Stimulated activated CD4-positive, alpha-beta T cell treated with anti-CD3 and anti-CD28 coated beads, TNF-alpha, amount 100 ng/mL, for 1 hour (primary cell): ENCODE data around the gene CARD19.
A peak's percentile ranks its signal among the peaks of the same experiment; 100 is the strongest.

ENCODE experiments used
- DNase-seq, 3 donors: peaks; one replicate each; pipeline ENCODE4 v3.0.0-alpha.2; 2020; ENCODE audit warnings: low read depth in 3 of 3, low spot score in 1 of 3

CARD19 gene

GRCh38 chr9:93086447-93087224, 9.4 kb upstream of the CARD19 start:
- DNase-seq = no peak

GRCh38 chr9:93087971-93088655, 7.9 kb upstream of the CARD19 start:
- no peak for DNase-seq

- DNase-seq = no peak
Observed at GRCh38 chr9:93088656-93089015, 7.4 kb upstream of the CARD19 start.

GRCh38 chr9:93089024-93089423, 7.0 kb upstream of the CARD19 start:
- DNase-seq = no peak

- DNase-seq = no peak
Observed at GRCh38 chr9:93089481-93089991, 6.5 kb upstream of the CARD19 start.

- no peak for DNase-seq
Observed at GRCh38 chr9:93090091-93090655, 5.8 kb upstream of the CARD19 start.

GRCh38 chr9:93091056-93091452, 5.0 kb upstream of the CARD19 start:
- no peak for DNase-seq

GRCh38 chr9:93091453-93092081, 4.5 kb upstream of the CARD19 start:
- peak in 1 of 3 donors; percentile 43 for DNase-seq

- DNase-seq = no peak
Observed at GRCh38 chr9:93092251-93092991, 3.6 kb upstream of the CARD19 start.

- no peak for DNase-seq
Observed at GRCh38 chr9:93093127-93093876, 2.7 kb upstream of the CARD19 start.

- DNase-seq = no peak
Observed at GRCh38 chr9:93093877-93094657, 1.9 kb upstream of the CARD19 start.

- DNase-seq = no peak
Observed at GRCh38 chr9:93094658-93095204, 1.3 kb upstream of the CARD19 start.

GRCh38 chr9:93095205-93096130, 549 bp upstream of the CARD19 start:
- peak; percentile 100 for DNase-seq

GRCh38 chr9:93096811-93097382, 880 bp downstream of the CARD19 start:
- no peak for DNase-seq

GRCh38 chr9:93097511-93098201, 1.6 kb downstream of the CARD19 start:
- DNase-seq = no peak

- peak in 1 of 3 donors; percentile 32 for DNase-seq
Observed at GRCh38 chr9:93098236-93098946, 2.4 kb downstream of the CARD19 start.
